Ecto neural progenitor cell (in vitro differentiated cells): ENCODE results near the gene NT5M.

ENCODE experiments used
- DNase-seq: peaks from one replicate; pipeline ENCODE4 v3.0.0-alpha.2; 2018; ENCODE audit warnings: low spot score

The NT5M gene

DNA sequence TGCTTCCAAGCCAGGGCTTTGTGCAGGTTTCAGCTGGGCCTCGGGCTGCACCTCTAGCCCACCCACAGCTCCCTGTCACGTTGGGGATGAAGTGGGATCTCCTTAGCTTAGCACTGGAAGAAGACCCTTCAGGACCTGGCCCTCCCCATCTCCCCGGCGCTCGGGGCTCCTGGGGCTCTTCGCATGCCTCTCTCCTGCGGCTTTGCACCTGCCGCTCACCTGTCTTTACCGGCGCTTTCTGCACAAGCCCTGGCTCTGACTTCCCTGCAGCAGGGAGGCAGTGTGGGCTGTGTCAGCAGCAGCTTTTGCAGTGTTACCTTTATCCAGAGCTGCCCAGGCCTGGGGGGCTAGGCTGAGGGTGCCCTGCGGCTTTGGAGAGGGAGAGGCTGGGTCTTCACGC, 52.3 kb downstream of the NT5M start:
- DNase-seq = no peak

DNA sequence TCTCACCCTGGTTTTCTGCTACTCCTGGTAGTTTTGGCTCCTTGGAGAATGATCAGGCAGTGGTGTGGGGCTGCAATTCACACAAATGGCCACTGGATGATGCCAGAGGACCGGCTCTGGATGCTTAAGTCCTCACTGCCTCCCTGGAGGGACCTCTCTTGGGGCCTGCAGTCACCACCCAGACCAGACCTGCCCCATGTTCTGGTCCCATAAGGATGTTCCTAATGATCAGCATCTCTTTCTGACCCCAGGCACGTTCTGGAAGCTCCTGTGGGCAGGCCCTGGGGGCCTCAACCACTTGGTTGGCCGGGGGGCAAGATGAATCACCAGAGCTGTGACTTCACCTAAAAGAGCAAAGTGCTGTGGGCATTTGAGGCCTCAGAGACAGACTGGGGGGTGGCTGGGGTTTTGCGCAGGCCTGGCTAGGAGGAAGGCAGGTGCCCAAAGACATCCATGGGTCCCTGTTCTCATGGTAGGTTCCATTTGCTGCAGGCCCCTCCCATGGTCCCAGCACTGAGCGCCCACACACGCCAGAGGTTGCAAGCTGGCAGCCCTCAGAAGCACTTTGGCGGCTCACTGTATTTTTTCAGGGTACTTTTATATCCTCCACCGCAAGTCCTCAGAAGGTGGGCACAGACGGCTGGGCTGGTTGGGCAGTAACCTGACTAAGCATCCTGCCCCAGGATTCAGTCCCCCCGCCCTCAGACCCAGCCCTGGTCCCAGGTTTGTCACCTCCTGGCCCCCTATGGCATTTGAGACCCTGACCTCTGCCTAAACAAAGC, 53.2 kb downstream of the NT5M start:
- peak; percentile 91 for DNase-seq

DNA sequence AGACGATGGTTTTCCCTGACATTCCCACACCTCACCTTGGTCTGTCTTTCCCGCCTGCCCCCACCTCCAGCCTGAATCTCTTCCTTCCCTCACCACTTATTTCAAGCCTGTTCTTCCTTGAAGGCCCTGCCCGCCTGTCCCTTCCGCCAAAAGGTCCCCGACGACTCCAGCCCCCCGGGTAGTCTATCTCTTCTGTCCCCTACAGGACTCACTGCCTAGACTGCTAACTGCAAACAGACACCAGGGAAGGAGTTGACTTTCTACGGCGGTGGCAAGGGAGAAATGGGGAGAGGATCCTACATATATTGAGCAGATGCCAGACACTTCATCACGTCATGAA, 53.7 kb downstream of the NT5M start:
- DNase-seq = peak; percentile 43

DNA sequence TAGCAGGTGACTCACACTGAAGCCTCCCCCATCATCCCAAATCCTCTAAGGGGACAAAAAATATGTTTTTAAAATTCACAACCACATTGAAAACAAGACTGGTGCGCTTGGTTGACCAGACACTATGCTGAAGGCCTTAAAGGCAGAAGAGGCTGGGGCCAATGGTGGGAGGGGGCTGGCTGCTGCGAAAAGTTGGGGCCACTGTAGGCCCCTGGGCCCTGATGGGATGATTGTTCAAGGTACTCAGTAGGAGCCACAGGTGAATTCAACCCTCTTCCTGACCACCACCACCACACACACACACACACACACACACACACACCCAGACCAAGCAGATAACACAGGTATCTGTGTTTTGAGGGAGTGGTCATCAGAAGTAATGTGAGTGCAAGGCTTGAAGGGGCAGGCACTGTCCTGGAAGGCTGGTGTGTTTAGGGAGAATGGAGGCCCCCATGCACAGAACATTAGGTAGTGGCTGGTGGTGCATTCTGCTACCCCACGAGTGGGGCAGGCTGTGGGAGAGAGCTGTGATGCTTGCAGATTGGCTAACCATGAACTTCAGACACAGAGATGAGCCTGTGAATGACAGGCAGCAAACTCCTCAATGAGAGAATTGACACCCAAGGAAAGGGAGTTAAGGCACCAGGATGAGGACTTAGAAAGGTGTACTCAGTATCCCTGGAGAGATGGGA, 55.0 kb downstream of the NT5M start:
- DNase-seq = no peak

DNA sequence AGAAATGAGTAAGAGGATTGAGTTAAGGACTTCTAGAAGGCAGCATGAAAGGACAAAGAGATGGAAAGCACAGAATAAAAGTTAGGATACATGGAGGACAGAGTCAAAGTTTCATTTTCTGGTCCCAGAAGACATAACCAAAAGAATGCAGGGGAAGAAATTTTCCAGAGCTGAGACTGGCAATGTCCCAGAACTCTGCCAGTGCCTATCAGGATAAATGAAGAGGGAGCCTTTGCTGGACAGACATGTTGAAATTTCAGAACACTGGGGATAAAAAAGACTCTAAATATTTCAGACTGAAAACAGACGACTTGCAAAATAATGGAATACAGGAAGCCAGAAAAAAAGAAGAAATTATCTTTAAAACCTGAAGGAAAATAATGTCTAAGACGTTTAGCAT, 55.7 kb downstream of the NT5M start:
- DNase-seq = no peak

DNA sequence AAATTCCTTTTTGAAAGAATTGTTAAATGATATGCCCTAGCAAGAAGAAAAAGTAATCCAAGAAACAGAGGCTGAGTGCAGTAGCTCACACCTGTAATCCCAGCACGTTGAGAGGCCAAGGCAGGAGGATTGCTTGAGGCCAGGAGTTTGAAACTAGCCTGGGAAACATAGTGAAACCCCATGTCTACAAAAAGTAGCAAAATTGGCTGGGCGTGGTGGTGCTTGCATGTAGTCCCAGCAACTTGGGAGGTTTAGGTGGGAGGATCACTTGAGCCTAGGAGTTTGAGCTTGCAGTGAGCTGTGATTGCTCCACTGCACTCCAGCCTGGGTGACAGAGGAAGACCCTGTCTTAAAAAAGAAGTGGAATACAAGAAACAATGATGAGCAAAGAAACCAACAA, 56.1 kb downstream of the NT5M start:
- DNase-seq = no peak

DNA sequence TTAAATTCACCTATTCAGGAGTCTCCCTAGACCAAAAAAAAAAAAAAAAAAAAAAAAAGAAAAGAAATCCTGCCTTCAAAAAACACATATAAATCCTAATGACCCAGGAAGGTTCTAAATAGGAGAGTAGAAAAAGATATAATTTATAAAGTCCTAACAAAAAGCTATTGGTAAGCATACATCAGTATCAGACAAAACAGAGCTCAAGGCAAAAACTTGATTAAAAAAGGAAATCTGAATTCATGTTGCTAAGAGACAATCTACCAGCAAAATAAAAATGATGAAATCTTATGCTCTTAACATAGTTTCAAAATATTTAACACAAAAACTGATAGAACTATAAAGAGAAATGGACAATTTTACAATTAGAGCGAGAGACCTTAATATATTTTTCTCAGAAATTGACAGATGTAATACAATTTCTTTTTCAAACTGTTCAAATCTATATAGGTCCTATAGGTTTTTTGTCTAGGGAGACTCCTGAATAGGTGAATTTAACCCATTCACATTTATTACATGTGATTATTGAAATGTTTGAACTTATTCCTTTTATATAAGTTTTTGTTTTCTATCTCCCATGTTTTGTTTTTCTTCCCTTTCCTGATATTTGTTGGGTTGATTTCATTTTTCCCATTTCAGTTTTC, 57.0 kb downstream of the NT5M start:
- DNase-seq = no peak

DNA sequence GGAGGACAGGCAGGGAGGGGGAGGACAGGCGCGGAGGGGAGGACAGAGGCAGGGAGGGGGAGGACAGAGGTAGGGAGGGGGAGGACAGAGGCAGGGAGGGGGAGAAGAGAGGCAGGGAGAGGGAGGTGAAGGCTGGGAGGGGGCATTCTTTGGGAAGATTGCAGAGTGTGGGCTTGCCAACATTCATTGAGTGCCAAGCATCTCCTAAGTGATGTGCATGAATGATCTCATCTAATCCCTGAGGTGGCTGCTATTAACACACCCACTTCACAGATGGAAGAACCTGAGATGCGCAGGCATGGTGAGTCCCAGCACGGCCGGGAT, 58.3 kb downstream of the NT5M start:
- no peak for DNase-seq

DNA sequence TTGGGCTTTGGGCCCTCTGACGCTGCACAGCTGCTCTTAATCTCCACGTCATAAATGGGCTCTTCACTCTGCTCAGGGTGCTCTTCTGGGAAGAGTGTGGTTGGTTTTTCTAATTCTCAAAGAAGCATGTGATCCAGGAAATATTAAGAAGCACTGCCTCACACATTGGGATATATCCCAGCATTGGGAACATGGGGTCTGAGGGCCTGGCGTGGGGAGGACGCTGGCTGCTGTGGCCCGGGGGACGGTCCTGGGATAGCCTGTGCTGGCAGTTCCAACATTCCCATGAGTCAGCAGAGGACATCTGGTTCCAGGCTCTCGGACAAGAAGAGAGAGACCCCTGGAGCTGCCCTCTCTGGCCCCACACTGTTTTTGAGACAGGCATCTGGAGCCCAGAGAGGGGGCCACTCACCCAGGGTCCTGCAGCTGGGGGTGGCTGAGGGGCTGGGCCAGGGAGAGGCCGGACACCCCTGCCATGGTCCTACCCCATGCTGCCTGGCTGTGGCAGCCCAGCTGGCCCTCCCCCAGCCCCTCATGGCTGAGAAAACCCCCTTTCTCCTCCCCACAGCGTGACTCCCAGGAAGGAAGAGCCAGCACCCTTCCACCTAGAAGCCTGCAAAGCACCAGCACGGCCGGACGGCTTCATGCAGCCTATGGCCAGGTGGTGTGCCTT, 58.8 kb downstream of the NT5M start:
- no peak for DNase-seq

DNA sequence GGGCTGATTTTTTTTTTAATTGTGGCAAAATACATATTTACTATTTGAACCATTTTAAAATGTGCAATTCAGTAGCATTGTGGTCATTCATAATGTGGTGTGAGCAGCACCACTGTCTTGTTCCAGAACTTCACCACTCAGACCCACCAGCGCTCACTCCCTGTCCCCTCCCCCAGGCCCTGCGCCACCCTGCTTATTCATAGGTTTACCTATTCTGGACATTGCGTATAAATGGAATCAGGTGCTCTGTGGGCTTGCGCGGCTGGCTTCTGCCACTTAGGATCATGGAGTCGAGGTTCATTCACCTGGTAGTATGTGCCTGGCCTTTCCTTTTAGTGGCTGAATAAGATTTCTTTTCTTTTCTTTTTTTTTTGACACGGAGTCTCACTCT, 59.4 kb downstream of the NT5M start:
- DNase-seq = no peak

DNA sequence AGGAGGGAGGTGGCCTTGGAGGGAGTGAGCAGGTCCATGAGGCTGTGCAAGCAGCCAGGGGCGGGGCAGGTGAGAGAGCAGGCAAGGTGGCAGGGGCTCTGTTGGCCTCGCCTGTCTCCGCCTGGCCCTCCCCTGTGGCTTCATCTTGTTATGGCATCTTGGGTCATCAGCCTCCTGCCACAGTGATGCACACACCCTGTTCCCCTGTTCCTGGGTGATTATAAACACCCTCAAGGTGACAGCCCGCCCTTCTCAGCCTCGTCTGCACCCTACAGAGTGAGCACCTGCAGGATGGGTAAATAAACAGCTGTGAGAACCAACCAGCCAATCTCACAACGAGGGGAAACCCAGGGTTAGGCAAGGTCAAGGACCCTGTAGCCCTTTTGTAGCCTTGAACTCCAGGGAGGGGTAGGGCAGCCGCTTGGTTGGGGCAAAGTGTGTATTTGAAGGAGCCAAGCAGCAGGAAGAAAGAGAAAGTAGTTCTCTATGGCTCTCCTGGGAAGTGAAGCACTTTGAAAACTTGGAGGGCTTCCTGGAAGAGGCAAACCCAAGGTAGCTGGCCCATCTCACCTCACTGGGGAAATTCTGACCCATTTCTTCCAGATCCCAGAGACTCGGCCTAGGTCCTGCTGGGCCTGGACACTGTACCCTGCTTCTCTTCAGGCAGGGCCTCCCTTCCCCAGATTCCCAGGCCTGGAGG, 60.6 kb downstream of the NT5M start:
- no peak for DNase-seq

DNA sequence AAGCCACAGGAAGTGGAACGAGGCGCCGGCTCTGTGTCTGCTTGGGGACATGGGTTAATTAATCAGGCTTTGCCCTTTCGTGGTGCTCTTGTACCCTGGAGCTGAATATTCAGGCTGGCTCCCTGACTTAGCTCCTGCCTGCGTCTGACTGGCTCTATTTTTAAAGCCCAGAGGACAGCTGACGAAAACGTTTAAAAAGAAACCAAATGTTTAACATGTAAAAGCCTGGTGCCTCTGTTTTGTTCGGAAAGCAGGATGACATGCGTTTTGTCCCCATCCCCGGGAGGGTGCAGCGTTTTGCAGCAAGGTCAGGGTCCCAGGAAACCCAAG, 61.1 kb downstream of the NT5M start:
- no peak for DNase-seq

DNA sequence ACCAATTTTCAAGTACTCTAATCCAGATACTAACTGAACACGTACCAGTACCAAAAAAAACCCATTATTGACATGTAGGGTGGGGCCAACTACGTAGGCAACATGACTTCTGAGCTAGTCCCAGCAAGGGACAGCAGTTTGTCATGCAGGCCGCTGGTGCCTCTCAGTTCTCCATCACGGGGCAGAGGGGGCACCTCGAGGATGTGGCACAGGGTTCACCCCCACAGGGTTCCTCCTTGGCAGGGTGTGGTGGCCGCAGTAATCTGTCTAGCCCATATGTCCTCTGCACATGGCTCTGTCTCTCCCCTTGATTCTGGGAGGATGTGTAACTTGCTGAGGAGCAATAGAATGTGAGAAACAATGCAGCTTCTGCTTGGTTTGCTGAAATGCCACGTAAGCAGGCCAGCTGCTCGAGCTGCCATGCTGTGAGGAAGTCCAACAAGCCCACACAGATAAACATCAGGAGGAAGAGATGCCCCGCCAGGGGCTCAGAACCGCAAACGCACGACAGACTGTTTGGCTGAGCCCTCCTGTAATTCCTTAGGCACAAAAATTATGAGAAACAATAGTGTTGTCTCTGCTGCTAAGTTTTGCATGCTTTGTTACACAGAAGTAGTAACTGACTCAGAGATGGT, 62.4 kb downstream of the NT5M start:
- no peak for DNase-seq

DNA sequence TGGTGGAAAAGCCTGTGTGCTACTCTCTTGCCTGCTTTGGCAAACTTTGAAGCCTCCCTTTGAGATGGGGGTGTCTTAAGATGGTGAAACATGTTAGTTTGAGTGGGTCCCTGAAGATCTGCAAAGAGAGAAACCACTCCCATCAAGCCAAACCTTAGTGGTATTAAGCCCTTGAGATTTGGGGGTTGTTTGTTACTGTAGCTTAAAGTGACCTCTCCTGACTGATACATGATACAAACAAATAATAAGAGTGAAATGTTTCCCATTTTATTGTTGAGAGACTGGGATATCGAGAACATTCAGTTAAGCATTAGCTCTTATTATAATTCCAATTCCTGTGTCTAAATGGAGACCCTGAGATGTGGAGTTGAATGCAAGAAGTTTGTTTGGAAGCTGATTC, 63.1 kb downstream of the NT5M start:
- no peak for DNase-seq

DNA sequence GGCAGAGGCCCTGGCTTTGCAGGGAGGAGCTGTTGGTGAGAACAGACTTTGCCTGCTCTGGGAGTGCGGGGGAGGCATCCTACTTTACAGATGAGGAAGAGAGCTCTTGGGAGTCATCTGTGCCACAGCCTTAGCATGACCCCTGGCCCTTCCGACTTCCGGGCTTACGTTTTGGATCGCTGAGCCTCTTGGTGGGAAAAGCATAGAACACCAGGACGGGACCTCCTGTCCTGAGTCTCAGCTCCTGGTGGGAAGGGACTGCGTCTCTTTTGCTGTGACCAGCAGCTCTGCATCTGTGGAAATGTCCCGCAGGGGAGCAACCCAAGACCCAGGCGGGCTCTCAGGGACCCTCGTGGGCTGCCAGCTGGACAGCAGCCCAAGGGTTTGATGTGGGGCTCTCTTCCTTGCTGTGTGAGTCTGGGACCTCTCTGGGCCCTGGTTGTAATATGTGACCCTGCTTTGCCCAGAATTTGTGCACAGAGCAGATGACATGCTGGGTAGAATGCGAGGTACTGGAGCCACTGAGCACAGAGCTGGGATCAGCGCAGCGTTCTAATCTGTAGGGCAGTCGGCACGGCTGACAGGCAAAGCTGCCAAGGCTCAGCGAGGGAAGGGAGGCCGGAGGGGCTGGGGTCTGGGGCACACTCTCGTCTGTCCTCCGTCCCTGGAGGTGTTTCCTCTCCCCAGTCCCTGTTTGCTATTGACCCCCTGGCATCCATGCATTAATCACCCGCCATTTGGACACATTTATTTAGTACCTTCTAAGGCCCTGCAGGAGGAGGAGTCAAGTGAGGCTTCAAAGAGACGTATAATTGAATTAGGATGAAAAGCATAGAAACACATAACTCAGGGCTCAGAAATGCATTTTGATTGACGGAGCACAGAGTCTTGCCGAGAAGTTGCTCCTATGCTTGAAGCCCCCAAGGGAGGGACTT, 64.0 kb downstream of the NT5M start:
- no peak for DNase-seq

DNA sequence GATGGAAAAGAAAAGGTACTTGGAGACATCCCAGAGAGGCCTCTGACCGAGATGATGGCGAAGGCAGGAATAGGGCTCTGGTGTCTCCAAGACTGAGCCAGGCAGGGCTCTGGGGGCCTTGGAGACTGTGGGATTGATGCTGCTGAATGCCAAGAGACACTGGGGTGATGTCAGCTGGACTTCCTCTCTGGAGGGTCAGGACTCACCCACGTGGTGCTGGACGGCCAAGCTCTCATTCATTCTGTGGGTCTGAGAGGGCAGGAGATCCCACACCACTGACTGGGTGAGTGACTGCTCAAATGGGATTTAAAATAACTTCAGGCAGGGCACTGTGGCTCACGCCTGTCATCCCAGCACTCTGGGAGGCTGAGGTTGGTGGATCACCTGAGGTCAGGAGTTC, 64.8 kb downstream of the NT5M start:
- DNase-seq = no peak

DNA sequence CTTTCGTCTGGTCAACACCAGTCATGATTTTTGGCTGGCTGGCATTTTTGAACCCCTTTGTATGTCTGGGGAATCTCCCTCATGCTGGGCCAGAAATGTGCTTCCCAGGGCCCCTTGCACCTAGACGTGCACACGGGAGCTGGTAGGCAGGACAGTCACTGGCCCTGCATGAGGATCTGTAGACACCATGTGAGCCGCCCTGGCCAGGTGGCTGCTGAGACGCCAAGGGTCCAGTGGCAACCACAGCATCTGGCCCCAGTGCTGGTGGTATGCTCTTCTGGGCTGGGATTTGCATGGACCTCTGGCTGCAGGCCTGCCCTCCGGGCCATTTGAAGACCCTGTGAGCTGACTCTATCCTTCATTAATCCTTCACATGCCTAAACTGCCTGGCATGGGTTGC, 67.5 kb downstream of the NT5M start:
- no peak for DNase-seq

DNA sequence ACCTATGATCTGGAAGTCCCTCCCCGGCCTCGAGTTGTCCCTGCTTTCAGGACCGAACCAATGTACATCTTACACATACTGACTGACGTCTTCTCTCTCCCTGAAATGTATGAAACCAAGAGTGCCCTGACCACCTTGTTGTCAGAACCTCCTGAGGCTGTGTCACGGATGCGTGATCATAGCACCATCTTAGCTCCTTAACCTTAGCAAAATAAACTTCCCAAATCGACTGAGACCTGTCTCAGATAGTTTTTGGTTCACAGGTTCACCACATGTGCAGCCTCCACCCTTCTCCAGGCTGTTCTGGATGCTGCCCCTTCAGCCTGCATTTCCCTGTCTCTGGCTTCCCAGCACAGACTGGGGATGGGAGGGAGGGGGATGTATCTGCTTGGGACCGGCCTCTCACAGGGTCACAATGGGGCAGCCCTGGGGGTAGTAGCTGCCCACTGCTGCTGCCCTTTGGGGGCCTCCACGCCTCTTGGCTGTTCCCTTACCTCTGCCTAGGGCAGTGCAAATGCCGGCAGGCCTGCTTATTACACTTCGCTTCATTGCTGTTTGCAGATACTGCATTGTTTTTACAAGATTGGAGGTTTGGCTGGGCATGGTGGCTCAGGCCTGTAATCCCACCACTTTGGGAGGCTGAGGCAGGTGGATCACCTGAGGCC, 69.8 kb downstream of the NT5M start:
- DNase-seq = no peak

DNA sequence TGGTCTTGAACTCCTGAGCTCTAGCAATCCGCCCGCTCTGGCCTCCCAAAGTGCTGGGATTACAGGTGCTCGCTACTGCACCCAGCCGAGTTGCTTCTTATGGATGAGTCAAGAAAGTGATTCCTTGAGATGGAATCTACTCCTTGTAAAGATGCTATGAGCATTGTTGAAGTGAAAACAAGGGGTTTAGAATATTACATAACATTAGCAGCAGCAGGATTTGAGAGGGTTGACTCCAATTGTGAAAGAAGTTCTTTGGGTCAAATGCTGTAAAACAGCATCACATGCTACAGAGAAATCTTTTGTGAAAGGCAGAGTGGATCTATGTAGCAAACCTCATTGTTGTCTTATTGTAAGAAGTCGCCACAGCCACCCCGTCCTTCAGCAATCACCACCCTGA, 72.7 kb downstream of the NT5M start:
- no peak for DNase-seq

DNA sequence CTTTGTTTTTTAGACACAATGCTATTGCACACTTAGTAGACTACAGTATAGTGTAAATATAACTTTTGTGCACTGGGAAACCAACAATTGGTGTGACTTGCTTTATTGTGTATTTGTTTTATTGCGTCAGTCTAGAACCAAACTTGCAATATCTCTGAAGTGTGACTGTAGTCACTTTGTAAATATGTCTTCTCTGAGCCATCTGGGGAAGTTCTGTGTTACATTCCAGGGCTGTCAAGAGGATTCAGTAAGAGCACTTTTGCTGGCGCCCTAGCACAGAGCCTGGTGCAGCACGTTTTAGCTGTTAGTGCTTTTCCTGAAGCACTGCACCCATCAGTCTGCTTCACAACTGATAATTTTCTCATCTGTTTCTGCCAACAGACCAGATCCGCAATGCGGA, 73.2 kb downstream of the NT5M start:
- no peak for DNase-seq
